Panc1 (cell line): ENCODE results near the gene TRMT61A. TPM values are rescaled to one million over a fixed set of nuclear protein-coding genes. Genes with fewer than 3 reads are reported as not detected.

Source experiments
- ATAC-seq: fragments of 200-7000 bp; cut with Tn5 transposase; 2 replicates; pipeline ENCODE4 v1.9.1; 2020; ENCODE audit warnings: mild to moderate bottlenecking, moderate library complexity
- BruUV-seq: library from RNA; stranded (reverse); fragments of 400-500 nt; replicated peaks from 2 replicates; lab custom pipeline; 2021; lab: Mats Ljungman, UMichigan
- CTCF ChIA-PET: fragments of 300-600 bp; sonication (Branson Sonifier 250); formaldehyde crosslinking; loops from one replicate; lab custom pipeline; 2022; ENCODE audit warnings: antibody characterized with exemption; lab: Charles Lee
- POLR2A ChIA-PET: fragments of 300-600 bp; sonication (Branson Sonifier 250); formaldehyde crosslinking; loops from one replicate; lab custom pipeline; 2022; ENCODE audit warnings: antibody characterized with exemption; lab: Charles Lee
- DNase-seq: peaks from one replicate; pipeline ENCODE4 v3.0.0-alpha.2; 2010; ENCODE audit warnings: low read depth, low spot score
- H3K27ac ChIP-seq: 2 replicates; pipeline ENCODE4 v1.5.1; 2011; ENCODE audit warnings: mild to moderate bottlenecking, low read length, inconsistent platforms
- H3K27me3 ChIP-seq: fragments of 200-500 bp; sonication (Bioruptor generic); 2 replicates; pipeline ENCODE4 v1.6.0; 2014; ENCODE audit warnings: low read length, inconsistent platforms; ENCODE audit not compliant: control insufficient read depth, insufficient read depth
- H3K36me3 ChIP-seq: fragments of 200-500 bp; sonication (Bioruptor generic); 2 replicates; pipeline ENCODE4 v1.5.1; 2014; ENCODE audit warnings: inconsistent platforms, mild to moderate bottlenecking, low read length, moderate library complexity; ENCODE audit not compliant: control insufficient read depth, insufficient read depth
- H3K4me1 ChIP-seq: 2 replicates; pipeline ENCODE4 v1.5.1; 2011; ENCODE audit warnings: inconsistent platforms, mild to moderate bottlenecking, low read length, moderate library complexity; ENCODE audit not compliant: control insufficient read depth, insufficient read depth
- H3K4me3 ChIP-seq, 2 experiments: 2 replicates each; pipeline ENCODE4 v1.5.1; 2011 to 2012; ENCODE audit warnings: low read depth in 2 of 2, low read length in 2 of 2, mild to moderate bottlenecking in 2 of 2, inconsistent platforms in 1 of 2, moderate library complexity in 1 of 2
- H3K9me3 ChIP-seq: fragments of 200-500 bp; sonication (Bioruptor generic); 2 replicates; pipeline ENCODE4 v1.5.1; 2014; ENCODE audit warnings: low read depth, mild to moderate bottlenecking, inconsistent platforms, low read length, moderate library complexity; ENCODE audit not compliant: control insufficient read depth, insufficient read depth
- POLR2AphosphoS5 ChIP-seq: IDR thresholded peaks from 2 replicates; pipeline ENCODE4 v1.6.1; 2012; ENCODE audit warnings: mild to moderate bottlenecking, low read depth, low read length, moderate library complexity
- SIN3A ChIP-seq: IDR thresholded peaks from 2 replicates; pipeline ENCODE4 v1.6.1; 2012; ENCODE audit warnings: low read depth, mild to moderate bottlenecking, low read length, moderate library complexity, borderline replicate concordance; ENCODE audit not compliant: insufficient read depth
- TCF7L2 ChIP-seq: IDR thresholded peaks from 2 replicates; pipeline ENCODE4 v1.6.1; 2011; ENCODE audit warnings: mild to moderate bottlenecking, low read depth, low read length, inconsistent platforms
- in situ Hi-C: cut with HindIII; loops from 2 replicates; pipeline ENCODE4 v1.10.0; 2016; ENCODE audit warnings: low sequenced_read_pairs, low pct_unique_long_range_greater_than_20kb
- intact Hi-C: fragments of 100-400 bp; cut with micrococcal nuclease; formaldehyde crosslinking; loops from one replicate; pipeline ENCODE4 v1.10.0; 2022; ENCODE audit not compliant: unreplicated experiment
- total RNA-seq: library from RNA; stranded (reverse); gene quantifications from one replicate; pipeline ENCODE4 v1.2.1, GENCODE V29; 2021; ENCODE audit not compliant: unreplicated experiment
- TF ChIP-seq, protein P1 (sequence below): fragments of 450-650 bp; IDR thresholded peaks from 2 replicates; pipeline ENCODE4 v1.5.1; 2017; ENCODE audit warnings: mild to moderate bottlenecking
- TF ChIP-seq, protein P2 (sequence below), 2 experiments: IDR thresholded peaks; 2 replicates each; pipeline ENCODE4 v1.6.1; 2011 to 2012; ENCODE audit warnings: low read depth in 2 of 2, control low read depth in 1 of 2, low read length in 1 of 2, mild to moderate bottlenecking in 1 of 2, moderate library complexity in 1 of 2; ENCODE audit not compliant: insufficient read depth in 1 of 2

Gene TRMT61A
- total RNA-seq, 1 experiment from 2014 or later, result 22.9 TPM

DNA sequence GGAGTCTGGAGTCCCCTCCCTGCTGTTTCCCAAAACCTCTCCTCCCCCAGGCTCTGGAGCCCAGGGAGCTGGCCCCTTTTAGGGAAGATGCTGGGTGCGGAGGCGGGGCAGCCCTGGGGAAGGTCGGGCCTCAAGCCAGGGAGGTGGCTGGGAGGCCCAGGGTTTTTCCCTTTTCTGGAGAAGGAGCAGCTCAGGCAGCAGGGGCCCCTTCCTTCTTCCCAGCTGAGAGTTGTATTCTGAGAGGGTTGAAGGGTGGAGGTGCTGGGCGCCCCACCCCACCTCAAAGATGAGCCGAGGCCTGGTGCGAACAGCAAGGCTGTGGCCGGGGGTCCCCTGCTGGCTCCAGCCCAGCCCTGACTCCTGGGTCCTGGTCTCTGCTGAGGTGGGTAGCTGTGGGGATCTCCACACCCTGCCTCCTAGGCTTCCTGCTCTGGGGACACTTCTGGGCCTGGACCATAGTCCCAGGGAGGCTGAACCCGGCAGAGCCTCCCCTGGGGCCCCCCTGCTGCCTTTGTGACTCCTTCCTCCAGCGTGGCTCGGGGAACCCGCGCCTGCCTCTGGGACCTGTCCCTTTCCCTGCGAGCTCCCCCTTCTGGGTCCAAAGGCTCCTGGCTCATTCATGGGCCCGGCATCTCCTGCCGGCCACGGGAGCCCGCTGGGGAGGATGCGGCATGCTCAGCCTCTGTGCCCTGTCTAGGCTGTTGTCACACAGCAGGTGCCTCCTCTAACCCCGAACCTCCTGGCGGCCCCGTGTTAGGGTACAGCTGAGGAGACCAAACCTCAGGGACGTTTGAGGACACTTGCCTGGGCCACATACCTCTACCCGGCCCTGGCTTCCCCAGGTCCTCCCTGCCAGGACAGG, 4.4 kb downstream of the TRMT61A start:
- CTCF ChIA-PET, result interaction anchor here (1.1 kb wide), 1 partner anchor 15 kb away, joined by 3 read pairs; no protein-coding TSS in a partner anchor

DNA sequence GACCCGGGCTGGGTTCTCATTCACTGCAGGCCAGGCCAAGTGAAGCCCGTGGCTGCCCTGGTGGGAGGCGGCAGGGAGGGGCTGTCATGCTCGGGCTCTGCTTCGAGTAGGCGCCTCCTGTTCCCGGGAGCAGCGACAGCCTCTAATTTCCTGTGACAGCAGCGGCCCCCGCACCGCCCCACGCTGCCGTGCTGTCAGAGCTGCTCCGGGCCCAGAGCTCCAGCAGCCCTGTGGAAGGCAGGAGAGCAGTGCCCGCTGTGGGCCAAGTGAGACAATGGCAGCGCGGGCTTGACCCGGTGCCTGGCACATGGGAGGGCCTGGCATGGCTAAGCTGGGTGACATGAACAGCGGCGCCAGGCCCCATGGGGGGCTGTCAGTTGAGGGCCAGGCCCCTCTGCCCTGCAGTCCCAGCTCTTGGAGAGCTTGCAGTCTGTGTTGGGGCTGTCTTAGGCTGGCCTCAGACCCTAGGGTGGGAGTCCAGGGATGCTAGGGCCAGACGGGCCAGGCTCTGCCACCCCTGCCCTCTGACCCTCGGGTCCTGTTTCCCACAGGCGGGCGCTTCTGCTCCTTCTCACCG, 5.1 kb downstream of the TRMT61A start:
- DNase-seq (no peak), ATAC-seq (no peak)
- intact Hi-C loops, result no loop called here
- POLR2A ChIA-PET, result no interaction called here
- Histone ChIP-seq H3K4me1 (peaks cover 27% of the 10 kb centered on the region), H3K9me3 (no peaks in the 10 kb centered on the region), H3K27me3 (no peaks in the 10 kb centered on the region), H3K4me3 (no peak overlapping the region), H3K27ac (no peak overlapping the region), H3K36me3 (peaks cover 4% of the 10 kb centered on the region; the same call in 1 of the 2 replicates)
- TF ChIP-seq, protein P1, sequence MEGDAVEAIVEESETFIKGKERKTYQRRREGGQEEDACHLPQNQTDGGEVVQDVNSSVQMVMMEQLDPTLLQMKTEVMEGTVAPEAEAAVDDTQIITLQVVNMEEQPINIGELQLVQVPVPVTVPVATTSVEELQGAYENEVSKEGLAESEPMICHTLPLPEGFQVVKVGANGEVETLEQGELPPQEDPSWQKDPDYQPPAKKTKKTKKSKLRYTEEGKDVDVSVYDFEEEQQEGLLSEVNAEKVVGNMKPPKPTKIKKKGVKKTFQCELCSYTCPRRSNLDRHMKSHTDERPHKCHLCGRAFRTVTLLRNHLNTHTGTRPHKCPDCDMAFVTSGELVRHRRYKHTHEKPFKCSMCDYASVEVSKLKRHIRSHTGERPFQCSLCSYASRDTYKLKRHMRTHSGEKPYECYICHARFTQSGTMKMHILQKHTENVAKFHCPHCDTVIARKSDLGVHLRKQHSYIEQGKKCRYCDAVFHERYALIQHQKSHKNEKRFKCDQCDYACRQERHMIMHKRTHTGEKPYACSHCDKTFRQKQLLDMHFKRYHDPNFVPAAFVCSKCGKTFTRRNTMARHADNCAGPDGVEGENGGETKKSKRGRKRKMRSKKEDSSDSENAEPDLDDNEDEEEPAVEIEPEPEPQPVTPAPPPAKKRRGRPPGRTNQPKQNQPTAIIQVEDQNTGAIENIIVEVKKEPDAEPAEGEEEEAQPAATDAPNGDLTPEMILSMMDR, result no peak
- no peak for TF ChIP-seq POLR2AphosphoS5
- TF ChIP-seq, protein P2, sequence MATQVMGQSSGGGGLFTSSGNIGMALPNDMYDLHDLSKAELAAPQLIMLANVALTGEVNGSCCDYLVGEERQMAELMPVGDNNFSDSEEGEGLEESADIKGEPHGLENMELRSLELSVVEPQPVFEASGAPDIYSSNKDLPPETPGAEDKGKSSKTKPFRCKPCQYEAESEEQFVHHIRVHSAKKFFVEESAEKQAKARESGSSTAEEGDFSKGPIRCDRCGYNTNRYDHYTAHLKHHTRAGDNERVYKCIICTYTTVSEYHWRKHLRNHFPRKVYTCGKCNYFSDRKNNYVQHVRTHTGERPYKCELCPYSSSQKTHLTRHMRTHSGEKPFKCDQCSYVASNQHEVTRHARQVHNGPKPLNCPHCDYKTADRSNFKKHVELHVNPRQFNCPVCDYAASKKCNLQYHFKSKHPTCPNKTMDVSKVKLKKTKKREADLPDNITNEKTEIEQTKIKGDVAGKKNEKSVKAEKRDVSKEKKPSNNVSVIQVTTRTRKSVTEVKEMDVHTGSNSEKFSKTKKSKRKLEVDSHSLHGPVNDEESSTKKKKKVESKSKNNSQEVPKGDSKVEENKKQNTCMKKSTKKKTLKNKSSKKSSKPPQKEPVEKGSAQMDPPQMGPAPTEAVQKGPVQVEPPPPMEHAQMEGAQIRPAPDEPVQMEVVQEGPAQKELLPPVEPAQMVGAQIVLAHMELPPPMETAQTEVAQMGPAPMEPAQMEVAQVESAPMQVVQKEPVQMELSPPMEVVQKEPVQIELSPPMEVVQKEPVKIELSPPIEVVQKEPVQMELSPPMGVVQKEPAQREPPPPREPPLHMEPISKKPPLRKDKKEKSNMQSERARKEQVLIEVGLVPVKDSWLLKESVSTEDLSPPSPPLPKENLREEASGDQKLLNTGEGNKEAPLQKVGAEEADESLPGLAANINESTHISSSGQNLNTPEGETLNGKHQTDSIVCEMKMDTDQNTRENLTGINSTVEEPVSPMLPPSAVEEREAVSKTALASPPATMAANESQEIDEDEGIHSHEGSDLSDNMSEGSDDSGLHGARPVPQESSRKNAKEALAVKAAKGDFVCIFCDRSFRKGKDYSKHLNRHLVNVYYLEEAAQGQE (IDR thresholded peaks at IDR 0.05; ENCODE audit: insufficient read depth in 1 of 2, low read depth in 2 of 2, low read length in 1 of 2), result no peak
- no peak for TF ChIP-seq SIN3A
- TF ChIP-seq TCF7L2, result no peak
- CTCF ChIA-PET, result no interaction called here
- in situ Hi-C loops, result no loop called here
- no TSS peak for BruUV-seq

More for the DNA sequence above, 4.4 kb downstream of the TRMT61A start:
- H3K9me3 ChIP-seq, result no peaks in the 10 kb centered on the region
- peaks cover 28% of the 10 kb centered on the region for H3K4me1 ChIP-seq
- no peak for DNase-seq
- peaks cover 4% of the 10 kb centered on the region; the same call in 1 of the 2 replicates for H3K36me3 ChIP-seq
- no TSS peak for BruUV-seq
- TF ChIP-seq, protein P1, result no peak
- TF ChIP-seq SIN3A, result no peak
- no peak for TF ChIP-seq POLR2AphosphoS5
- no peak for TF ChIP-seq TCF7L2
- no peak overlapping the region for H3K4me3 ChIP-seq
- no peak overlapping the region for H3K27ac ChIP-seq
- H3K27me3 ChIP-seq, result no peaks in the 10 kb centered on the region
- no peak for ATAC-seq
- intact Hi-C loops (no loop called here), in situ Hi-C loops (no loop called here)
- POLR2A ChIA-PET, result no interaction called here
